ENCODE measurements around the gene TTC9B. TPM values are rescaled to one million over a fixed set of nuclear protein-coding genes. Genes with fewer than 3 reads are reported as not detected.

TTC9B gene
- total and polyA plus RNA-seq, 7 experiments from 2014 or later = not detected

DNA sequence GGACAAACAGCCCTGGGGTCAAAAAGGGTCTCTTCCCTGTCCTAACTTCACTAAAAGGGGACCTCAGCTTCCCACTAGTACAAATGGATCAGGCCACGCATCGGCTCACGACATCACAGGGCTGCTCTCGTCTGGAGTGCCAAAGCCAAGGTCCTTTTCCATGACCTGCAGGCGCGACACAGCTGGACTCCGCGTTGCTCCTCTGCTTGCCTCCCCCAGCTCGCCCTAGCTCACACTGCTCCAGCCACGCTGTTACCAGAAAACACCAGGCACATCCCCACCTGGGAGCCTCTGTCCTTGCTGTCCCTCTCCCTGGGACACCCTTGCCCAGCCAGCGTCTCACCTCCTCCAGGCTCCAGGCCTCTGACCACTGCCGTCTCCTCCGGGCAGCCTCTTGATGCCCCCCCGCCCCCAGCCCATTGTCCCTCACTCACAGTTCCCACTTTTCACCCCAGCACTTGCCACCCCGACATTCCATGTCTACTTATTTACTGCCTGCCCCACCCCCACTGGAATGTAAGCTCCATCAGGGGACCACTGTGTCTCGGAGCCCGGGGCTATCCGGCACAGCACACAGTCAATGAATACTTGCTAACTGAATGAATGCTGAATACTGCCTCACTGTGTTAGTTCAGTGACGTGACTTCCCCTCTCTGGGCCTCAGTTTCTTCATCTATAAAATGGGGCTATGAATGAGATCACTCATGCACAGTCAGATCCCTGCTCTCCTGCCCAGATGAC lies 46.3 kb upstream of the TTC9B start:
- no peak overlapping the region for H3K4me3 ChIP-seq (ENCODE audit: low read length)
- H3K27ac Mint-ChIP-seq = peak overlapping the region in 4 of 9 donors; percentile 36 to 83 (median 66)
- no peaks in the 10 kb centered on the region for H3K9me3 ChIP-seq (ENCODE audit: control insufficient read depth in 2 of 3, low read length in 3 of 3)
- intact Hi-C loops (cut with micrococcal nuclease) = no loop called here
- no peaks in the 10 kb centered on the region for H3K4me1 ChIP-seq (ENCODE audit: control insufficient read depth in 2 of 2, insufficient read depth in 2 of 2, low read length in 2 of 2)
- no peaks in the 10 kb centered on the region for H3K27me3 Mint-ChIP-seq
- DNase-seq (peak in 1 of 9 donors; percentile 4), ATAC-seq (no peak)
- CTCF ChIA-PET = interaction anchor here (0.6 kb wide), 1 partner anchor 226 kb away, joined by 3 read pairs; no protein-coding TSS in a partner anchor
- no peak overlapping the region for H3K27ac ChIP-seq (ENCODE audit: low read depth, low read length)
- POLR2A ChIA-PET = no interaction called here
- peaks cover 0 to 4% (median 0%) of the 10 kb centered on the region in 11 donors for H3K9me3 Mint-ChIP-seq
- no peaks in the 10 kb centered on the region for H3K27me3 ChIP-seq (ENCODE audit: control insufficient read depth in 2 of 2, insufficient read depth in 2 of 2, low read length in 2 of 2)
- H3K4me1 Mint-ChIP-seq = peaks cover 13 to 51% (median 35%) of the 10 kb centered on the region in 7 donors
- H3K4me3 Mint-ChIP-seq = no peak overlapping the region
- peaks cover 0 to 54% (median 11%) of the 10 kb centered on the region in 3 experiments for H3K36me3 ChIP-seq (ENCODE audit: control insufficient read depth in 2 of 3, insufficient read depth in 3 of 3, low read length in 3 of 3)
- peaks cover 6 to 35% (median 14%) of the 10 kb centered on the region in 5 donors for H3K36me3 Mint-ChIP-seq

DNA sequence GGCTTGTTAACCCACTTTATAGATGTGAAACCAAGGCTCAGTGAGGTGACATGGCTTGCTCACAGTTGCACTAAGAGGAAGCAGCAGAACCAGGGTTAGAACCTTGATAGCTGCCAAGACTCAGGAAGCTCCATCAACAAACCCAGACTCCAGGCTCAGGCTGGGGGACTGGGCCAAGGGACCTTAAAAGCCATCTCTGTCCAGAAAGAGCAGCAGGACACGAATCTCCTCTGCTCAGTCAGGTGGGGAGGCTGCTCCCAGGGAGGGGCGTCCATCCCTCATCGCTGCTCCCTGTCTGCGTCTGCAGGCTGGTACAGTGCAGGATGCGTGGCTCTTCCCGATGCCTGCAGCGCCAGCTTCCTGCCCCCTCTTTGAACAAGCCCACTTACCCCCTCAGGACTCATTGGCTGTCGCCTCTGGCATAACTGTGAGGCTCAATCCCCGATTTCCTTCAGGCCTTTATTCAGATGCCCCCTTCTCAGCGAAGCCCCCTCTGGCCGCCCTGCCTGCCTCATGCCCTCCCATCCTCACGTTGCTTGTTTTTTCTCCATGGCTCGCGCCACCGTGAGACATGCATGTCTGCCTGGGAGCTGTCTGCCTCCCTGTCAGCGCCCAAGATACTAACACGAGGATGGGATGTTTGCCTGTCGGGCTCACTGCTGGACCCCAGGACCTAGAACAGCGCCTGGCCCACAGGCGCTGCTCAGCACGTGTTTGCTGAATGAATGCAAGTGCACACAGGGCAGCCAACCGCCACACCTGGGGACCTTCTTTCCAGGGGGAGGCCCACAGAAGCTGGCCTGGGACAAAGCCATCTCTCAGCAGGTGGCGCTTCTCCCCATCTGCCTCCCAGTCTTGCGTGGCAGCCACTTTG lies 45.5 kb upstream of the TTC9B start:
- H3K4me1 ChIP-seq (ENCODE audit: control insufficient read depth in 2 of 2, insufficient read depth in 2 of 2, low read length in 2 of 2) = no peaks in the 10 kb centered on the region
- H3K36me3 Mint-ChIP-seq = peaks cover 6 to 37% (median 14%) of the 10 kb centered on the region in 5 donors
- H3K9me3 Mint-ChIP-seq = peaks cover 0 to 4% (median 0%) of the 10 kb centered on the region in 11 donors
- no peak overlapping the region for H3K27ac ChIP-seq (ENCODE audit: low read depth, low read length)
- DNase-seq (peak in 1 of 9 donors; percentile 5), ATAC-seq (no peak)
- no peak overlapping the region for H3K4me3 ChIP-seq (ENCODE audit: low read length)
- H3K4me3 Mint-ChIP-seq = no peak overlapping the region
- peaks cover 0 to 50% (median 11%) of the 10 kb centered on the region in 3 experiments for H3K36me3 ChIP-seq (ENCODE audit: control insufficient read depth in 2 of 3, insufficient read depth in 3 of 3, low read length in 3 of 3)
- peaks cover 11 to 51% (median 34%) of the 10 kb centered on the region in 7 donors for H3K4me1 Mint-ChIP-seq
- H3K27me3 Mint-ChIP-seq = no peaks in the 10 kb centered on the region
- H3K27me3 ChIP-seq (ENCODE audit: control insufficient read depth in 2 of 2, insufficient read depth in 2 of 2, low read length in 2 of 2) = no peaks in the 10 kb centered on the region
- H3K9me3 ChIP-seq (ENCODE audit: control insufficient read depth in 2 of 3, low read length in 3 of 3) = no peaks in the 10 kb centered on the region
- POLR2A ChIA-PET = no interaction called here
- intact Hi-C loops (cut with micrococcal nuclease) = no loop called here
- CTCF ChIA-PET = interaction anchor here (0.6 kb wide), 1 partner anchor 227 kb away, joined by 3 read pairs; no protein-coding TSS in a partner anchor
- H3K27ac Mint-ChIP-seq = peak overlapping the region in 1 of 9 donors; percentile 57

DNA sequence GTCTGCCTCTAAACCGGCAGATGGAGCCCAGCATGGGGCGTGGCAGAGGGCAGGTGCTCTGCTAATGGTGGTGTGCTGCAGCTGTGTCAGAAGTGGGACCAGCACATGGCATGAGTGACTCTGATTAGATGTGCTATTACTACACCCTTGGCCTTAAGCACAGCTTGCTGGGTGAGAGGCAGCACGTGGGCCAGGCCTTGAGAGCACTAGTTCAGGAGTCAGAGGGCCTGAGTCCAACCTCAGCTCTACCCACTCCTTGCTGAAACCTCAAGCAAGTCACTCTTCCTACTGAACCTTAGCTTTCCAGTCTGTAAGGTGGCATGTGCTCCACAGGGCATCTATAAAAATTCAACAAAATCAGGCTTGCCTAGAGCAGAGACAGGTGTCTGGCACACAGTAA lies 44.2 kb upstream of the TTC9B start:
- H3K4me1 ChIP-seq (ENCODE audit: control insufficient read depth in 2 of 2, insufficient read depth in 2 of 2, low read length in 2 of 2) = no peaks in the 10 kb centered on the region
- peaks cover 8 to 44% (median 29%) of the 10 kb centered on the region in 7 donors for H3K4me1 Mint-ChIP-seq
- CTCF ChIA-PET = no interaction called here
- peaks cover 0 to 4% (median 0%) of the 10 kb centered on the region in 11 donors for H3K9me3 Mint-ChIP-seq
- no peaks in the 10 kb centered on the region for H3K9me3 ChIP-seq (ENCODE audit: control insufficient read depth in 2 of 3, low read length in 3 of 3)
- ATAC-seq (peak; percentile 20), DNase-seq (no peak)
- no peaks in the 10 kb centered on the region for H3K27me3 Mint-ChIP-seq
- no peak overlapping the region for H3K27ac ChIP-seq (ENCODE audit: low read depth, low read length)
- peaks cover 6 to 37% (median 14%) of the 10 kb centered on the region in 5 donors for H3K36me3 Mint-ChIP-seq
- no peak overlapping the region for H3K27ac Mint-ChIP-seq
- no peaks in the 10 kb centered on the region for H3K27me3 ChIP-seq (ENCODE audit: control insufficient read depth in 2 of 2, insufficient read depth in 2 of 2, low read length in 2 of 2)
- H3K36me3 ChIP-seq (ENCODE audit: control insufficient read depth in 2 of 3, insufficient read depth in 3 of 3, low read length in 3 of 3) = peaks cover 0 to 43% (median 11%) of the 10 kb centered on the region in 3 experiments
- POLR2A ChIA-PET = interaction anchor here (1.1 kb wide), 1 partner anchor 19 kb away, joined by 3 read pairs; no protein-coding TSS in a partner anchor
- intact Hi-C loops (cut with micrococcal nuclease) = no loop called here
- no peak overlapping the region for H3K4me3 Mint-ChIP-seq
- H3K4me3 ChIP-seq (ENCODE audit: low read length) = no peak overlapping the region

DNA sequence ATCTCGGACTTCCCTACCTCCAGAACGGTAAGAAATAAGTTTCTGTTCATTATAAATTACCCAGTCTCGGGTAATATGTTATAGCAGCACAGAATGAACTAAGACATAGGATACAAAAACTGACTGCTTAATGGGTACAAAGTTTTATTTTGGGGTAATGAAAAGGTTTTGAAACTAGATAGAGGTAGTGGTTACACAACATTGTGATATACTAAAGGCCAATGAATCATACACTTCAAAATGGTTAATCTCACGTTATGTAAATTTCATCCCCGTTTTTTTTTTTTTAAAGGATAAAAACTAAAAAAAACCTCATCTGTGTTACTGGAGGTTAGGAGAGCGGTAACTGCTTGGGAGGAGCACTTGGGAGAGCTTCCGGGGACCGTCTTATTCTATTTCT lies 43.4 kb upstream of the TTC9B start:
- peaks cover 0 to 4% (median 0%) of the 10 kb centered on the region in 11 donors for H3K9me3 Mint-ChIP-seq
- ChIA-PET POLR2A (interaction anchor here (1.1 kb wide), 1 partner anchor 20 kb away, joined by 3 read pairs; no protein-coding TSS in a partner anchor), CTCF (no interaction called here)
- Histone ChIP-seq H3K27ac (ENCODE audit: low read depth, low read length) (no peak overlapping the region), H3K27me3 (ENCODE audit: control insufficient read depth in 2 of 2, insufficient read depth in 2 of 2, low read length in 2 of 2) (no peaks in the 10 kb centered on the region), H3K4me1 (ENCODE audit: control insufficient read depth in 2 of 2, insufficient read depth in 2 of 2, low read length in 2 of 2) (no peaks in the 10 kb centered on the region), H3K4me3 (ENCODE audit: low read length) (no peak overlapping the region), H3K36me3 (ENCODE audit: control insufficient read depth in 2 of 3, insufficient read depth in 3 of 3, low read length in 3 of 3) (peaks cover 2 to 46% (median 11%) of the 10 kb centered on the region in 3 experiments), H3K9me3 (ENCODE audit: control insufficient read depth in 2 of 3, low read length in 3 of 3) (no peaks in the 10 kb centered on the region)
- H3K4me1 Mint-ChIP-seq = peaks cover 8 to 39% (median 24%) of the 10 kb centered on the region in 7 donors
- ATAC-seq (no peak), DNase-seq (no peak)
- no peak overlapping the region for H3K27ac Mint-ChIP-seq
- H3K36me3 Mint-ChIP-seq = peaks cover 6 to 37% (median 14%) of the 10 kb centered on the region in 5 donors
- H3K4me3 Mint-ChIP-seq = no peak overlapping the region
- H3K27me3 Mint-ChIP-seq = no peaks in the 10 kb centered on the region
- intact Hi-C loops (cut with micrococcal nuclease) = no loop called here

DNA sequence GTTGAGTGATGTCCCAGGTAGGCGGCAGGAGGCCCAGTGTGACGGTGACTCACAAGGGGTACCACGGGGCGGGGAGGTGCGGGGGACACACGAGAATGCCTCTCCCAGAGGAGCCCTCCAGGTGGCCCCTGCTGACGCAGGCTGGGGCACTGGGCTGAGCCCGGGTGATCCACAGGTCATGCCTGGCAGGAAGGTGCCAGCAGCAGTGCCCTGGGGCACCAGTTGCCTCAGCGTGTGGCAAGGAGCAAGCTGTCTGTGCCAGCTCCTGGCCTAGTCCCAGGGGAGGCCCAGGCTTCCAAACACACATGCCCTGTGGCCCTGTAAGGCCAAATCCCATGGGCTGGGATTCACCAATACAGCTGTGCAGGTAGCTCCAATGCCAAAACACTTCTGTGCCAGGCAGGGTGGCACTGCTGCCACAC lies 38.9 kb upstream of the TTC9B start:
- no peak overlapping the region for H3K4me3 Mint-ChIP-seq
- Histone ChIP-seq H3K27ac (ENCODE audit: low read depth, low read length) (no peak overlapping the region), H3K27me3 (ENCODE audit: control insufficient read depth in 2 of 2, insufficient read depth in 2 of 2, low read length in 2 of 2) (no peaks in the 10 kb centered on the region), H3K9me3 (ENCODE audit: control insufficient read depth in 2 of 3, low read length in 3 of 3) (no peaks in the 10 kb centered on the region), H3K4me1 (ENCODE audit: control insufficient read depth in 2 of 2, insufficient read depth in 2 of 2, low read length in 2 of 2) (no peaks in the 10 kb centered on the region), H3K4me3 (ENCODE audit: low read length) (no peak overlapping the region), H3K36me3 (ENCODE audit: control insufficient read depth in 2 of 3, insufficient read depth in 3 of 3, low read length in 3 of 3) (peaks cover 15 to 56% (median 16%) of the 10 kb centered on the region in 3 experiments)
- H3K9me3 Mint-ChIP-seq = no peaks in the 10 kb centered on the region
- H3K27me3 Mint-ChIP-seq = no peaks in the 10 kb centered on the region
- CTCF ChIA-PET = interaction anchor here (0.6 kb wide), 1 partner anchor 336 kb away, joined by 3 read pairs; no protein-coding TSS in a partner anchor
- H3K36me3 Mint-ChIP-seq = peaks cover 9 to 38% (median 20%) of the 10 kb centered on the region in 5 donors
- intact Hi-C loops (cut with micrococcal nuclease) = no loop called here
- peaks cover 6 to 45% (median 38%) of the 10 kb centered on the region in 7 donors for H3K4me1 Mint-ChIP-seq
- DNase-seq = no peak
- ATAC-seq = no peak
- H3K27ac Mint-ChIP-seq = no peak overlapping the region
- POLR2A ChIA-PET = no interaction called here

DNA sequence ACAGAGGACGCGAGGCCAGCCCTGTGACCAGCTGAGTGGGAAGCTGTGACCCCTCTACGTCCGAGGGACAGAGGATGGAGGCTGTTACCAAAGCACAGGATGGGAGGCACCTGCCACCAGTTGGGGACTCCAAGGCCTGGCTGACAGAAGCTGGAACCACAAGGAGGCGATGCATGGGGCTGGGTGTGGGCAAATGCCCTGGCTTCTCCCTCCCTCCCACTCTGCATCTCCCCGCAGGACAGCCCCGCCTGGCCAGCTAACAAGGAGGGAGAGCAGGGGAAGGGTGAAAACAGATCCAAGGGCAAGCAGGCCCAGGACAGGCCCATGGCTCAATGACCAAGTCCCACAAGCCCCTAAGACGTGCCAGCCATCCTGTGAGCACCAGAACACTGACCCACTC lies 38.3 kb upstream of the TTC9B start:
- Mint-ChIP-seq H3K4me3 (no peak overlapping the region), H3K4me1 (peaks cover 8 to 42% (median 33%) of the 10 kb centered on the region in 7 donors), H3K9me3 (no peaks in the 10 kb centered on the region), H3K36me3 (peaks cover 10 to 40% (median 20%) of the 10 kb centered on the region in 5 donors), H3K27ac (no peak overlapping the region), H3K27me3 (no peaks in the 10 kb centered on the region)
- no peaks in the 10 kb centered on the region for H3K27me3 ChIP-seq (ENCODE audit: control insufficient read depth in 2 of 2, insufficient read depth in 2 of 2, low read length in 2 of 2)
- H3K27ac ChIP-seq (ENCODE audit: low read depth, low read length) = no peak overlapping the region
- H3K4me3 ChIP-seq (ENCODE audit: low read length) = no peak overlapping the region
- CTCF ChIA-PET = no interaction called here
- no peaks in the 10 kb centered on the region for H3K9me3 ChIP-seq (ENCODE audit: control insufficient read depth in 2 of 3, low read length in 3 of 3)
- POLR2A ChIA-PET = no interaction called here
- peak in 1 of 9 donors; percentile 4 for DNase-seq
- no peak for ATAC-seq
- no peaks in the 10 kb centered on the region for H3K4me1 ChIP-seq (ENCODE audit: control insufficient read depth in 2 of 2, insufficient read depth in 2 of 2, low read length in 2 of 2)
- peaks cover 13 to 62% (median 16%) of the 10 kb centered on the region in 3 experiments for H3K36me3 ChIP-seq (ENCODE audit: control insufficient read depth in 2 of 3, insufficient read depth in 3 of 3, low read length in 3 of 3)
- intact Hi-C loops (cut with micrococcal nuclease) = no loop called here
